T-helper 9 cell (primary cell): ENCODE data around the gene RASSF3.
"Not testable (repeated sequence)": the region's sequence is repeated elsewhere in the genome, so short reads cannot be mapped to it uniquely, and the experiment has no call there.

ENCODE experiments used
- DNase-seq: peaks from one replicate; pipeline ENCODE4 v3.0.0-alpha.2; 2020

The RASSF3 gene

DNA sequence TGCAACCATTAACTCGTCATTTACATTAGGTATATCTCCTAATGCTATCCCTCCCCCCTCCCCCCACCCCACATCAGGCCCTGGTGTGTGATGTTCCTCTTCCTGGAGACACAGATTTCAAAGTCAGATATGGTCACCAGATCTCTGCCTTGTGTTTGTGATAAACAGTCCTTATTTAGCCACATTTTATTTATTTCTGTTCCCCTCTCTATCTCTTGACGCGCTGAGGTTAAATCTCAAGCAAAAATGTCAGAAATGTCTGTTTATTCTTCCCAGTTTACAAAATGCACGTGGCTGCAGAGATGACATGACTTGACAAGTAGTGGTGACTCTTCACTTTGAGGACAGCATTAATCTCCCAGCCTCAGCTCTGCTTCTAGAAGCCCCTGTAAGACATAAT, 11.5 kb upstream of the RASSF3 start:
- DNase-seq: no peak

DNA sequence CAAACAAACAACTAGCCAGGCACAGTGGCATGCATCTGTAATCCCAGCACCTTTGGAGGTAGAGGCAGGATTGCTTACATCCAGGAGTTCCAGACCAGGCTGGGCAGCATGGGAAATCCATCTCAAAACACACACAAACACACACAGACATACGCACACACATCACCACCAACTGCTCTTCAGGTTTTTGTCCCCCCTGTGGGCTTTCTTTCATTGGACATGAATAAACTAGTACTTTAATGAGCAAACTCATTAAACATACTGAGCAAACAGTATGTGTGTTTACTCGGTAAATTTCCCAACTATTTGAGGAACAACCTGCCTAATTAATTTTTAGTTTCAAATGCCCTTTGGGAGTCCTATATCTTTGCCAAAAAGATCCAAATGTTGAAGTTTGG, 10.1 kb upstream of the RASSF3 start:
- no peak for DNase-seq

DNA sequence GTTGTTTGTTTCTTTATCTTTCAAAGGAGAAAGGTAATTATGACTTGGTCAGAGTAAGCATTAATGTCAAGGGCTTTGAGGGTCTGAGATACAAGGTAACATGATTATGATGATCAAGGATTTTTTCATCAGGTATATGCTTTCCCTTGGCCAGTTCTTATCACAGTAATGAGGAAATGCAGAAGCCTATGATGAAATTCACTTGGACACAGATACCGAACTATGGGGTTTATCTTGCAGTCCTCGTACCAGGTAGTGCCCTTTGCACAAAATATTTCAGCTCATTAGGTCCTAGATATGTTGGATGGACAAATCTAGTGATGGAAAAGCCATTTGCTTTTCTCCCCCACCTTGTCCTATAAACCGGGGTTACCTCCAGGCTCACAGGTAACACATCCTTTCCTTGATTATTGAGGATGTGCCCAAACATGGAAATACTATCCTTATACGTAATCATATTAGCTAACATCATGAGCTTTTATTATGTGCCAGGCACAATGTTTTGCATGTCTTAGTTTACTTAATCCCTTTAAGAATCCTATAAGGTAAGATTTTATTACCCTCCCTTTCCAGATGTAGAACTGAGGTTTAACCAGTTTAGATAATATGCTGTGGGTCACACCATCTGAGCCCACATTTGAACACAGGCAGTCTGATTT, 7.0 kb upstream of the RASSF3 start:
- DNase-seq: no peak

DNA sequence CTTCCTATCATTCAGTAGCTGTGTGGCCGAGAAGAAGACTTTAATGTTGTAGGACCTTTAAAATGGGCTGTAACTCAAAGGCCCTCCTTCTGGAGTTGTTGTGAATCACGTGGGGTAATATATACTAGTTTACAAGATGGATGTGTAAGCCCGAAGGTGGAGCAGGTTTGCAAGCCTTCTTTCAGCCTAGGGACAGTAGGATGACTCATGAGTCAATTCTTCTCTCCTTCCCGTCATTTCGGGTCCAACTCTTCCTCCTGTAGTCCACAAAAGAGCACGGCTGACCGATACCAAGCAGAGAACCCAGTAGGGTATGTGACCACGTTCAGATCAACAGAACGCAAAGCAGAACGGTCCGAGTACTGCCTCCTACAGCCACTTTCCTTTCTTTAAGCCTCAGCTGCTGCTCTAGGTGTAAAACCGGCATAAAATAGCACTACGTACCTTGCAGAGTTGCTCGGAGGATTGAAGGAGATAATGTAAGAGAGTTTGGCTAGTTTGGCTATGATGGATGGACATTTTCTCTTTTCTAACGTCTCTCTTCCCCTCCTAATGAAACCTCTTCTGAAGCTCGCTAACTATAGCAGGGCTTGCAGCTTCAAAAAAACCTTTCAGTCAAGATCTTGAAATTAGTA, 1.3 kb upstream of the RASSF3 start:
- peak; percentile 27 for DNase-seq

DNA sequence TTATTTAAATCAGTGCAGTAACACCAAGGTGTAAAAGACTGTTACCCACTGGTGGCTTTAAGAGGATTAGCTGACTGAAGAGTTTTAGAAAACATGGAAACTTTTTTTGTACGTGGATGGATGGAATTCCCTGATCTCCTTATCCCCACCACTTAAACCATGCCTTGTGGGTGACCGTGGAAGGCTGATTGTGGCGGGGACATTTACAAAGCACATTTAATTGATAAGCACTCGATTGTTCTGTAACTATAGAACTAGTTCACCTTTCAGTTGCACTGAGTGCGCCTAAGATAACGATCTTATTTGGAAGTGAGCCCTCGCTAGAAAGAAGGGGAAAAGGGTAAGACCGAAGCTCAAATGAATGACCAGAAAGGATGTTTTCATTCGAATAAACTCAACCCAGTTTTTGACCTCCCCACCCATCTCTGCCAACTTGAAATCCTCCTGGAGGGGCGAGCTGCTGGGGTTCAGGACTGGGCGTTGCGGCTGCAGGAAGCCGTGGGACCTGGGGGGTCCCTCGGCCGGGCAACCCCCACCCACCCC, 688 bp upstream of the RASSF3 start:
- no peak for DNase-seq

DNA sequence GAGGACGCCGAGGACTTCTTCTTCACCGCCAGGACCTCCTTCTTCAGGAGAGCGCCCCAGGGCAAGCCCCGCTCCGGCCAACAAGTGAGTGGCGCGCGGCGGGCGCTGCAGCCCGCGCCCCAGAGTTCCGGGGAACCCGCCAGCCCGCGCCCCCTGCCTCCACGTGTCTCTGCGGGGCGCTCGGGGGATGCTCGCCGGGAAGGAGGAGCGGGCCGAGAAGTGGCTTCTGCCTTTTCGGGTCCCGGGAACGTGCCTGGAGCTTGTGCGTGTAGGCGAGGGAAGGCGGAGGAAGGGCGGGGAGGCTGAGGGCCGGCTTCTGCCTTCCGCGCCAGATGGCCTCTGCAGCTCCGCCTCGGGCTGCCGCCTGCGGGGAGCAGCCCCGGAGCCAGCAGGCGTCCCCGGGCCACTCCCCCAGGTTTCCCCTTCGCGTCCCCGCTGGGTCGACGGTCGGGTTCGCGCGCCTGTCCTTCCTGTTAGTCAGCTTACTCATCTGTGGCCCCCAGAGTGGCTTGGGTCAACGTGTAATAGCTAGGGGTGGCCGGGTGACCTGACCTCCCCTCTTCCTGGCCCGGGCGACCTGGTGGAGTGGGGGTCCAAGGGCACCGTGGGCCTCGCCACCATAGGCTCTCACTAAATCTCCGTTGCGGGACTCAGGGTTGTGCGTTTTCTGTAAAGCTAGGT, 505 bp downstream of the RASSF3 start:
- peak; percentile 59 for DNase-seq

DNA sequence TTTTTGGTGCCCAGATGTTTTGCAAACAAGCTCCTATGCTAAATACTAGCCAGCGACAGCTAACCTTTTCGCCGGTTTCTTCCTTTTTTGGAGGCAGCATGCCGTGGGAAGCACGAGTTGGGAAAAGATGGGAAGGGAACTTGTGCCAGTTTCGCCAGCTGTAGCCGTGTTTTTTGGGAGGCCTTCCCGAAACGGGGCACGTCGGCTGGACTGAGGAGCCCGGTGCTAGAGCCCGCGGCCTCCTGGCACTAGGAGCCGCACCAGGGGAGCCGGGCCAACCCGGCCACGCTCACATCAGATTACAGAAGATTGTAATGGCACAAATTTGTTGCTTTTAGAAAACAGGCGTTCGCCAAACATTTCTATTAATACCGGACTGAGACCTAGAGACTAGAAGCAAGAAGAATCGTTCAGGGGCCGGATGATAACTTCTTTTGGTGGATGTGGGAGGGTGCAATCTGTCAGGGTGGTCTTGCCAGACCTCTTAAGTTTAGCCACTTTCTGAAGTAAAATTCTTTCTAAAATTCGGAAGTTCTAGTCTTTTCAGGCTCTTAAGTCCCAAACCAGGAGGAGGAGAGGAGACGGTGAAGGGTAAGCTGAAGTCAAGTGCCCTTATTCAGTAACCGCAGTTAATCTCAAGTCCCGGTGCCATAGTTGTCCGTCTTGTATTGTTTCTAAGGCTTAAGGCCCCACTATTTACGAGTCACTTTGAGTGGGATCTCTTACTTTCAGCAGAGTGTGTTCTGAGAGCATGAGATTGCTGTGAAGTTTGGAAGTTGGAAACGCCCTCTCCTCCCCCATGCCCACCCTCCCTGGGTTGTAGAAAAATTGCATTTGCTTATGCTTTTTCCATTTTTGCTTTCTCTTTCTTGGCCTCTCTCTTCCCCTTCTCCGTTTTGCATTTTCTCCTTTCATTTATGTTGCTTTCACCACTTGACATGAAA, 1.3 kb downstream of the RASSF3 start:
- DNase-seq: no peak

DNA sequence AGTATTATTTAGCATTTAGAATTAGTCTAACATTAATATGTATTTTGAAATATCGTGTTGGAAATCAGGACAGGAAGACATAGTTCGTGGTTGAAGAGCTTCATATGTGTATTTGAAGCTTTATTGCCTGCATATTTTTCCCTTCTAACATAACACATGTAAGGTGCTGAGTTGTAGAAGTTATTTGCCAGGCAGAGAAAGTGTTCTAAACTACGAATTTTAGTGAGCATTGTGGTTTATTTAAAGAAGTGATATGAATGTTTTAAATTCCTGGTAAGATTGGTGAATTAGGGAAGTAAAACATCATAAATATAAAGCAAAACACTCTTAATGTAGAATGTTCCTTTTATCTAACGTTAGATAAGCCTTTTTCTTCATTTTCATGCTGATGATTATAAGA, 2.5 kb downstream of the RASSF3 start:
- DNase-seq: no peak

DNA sequence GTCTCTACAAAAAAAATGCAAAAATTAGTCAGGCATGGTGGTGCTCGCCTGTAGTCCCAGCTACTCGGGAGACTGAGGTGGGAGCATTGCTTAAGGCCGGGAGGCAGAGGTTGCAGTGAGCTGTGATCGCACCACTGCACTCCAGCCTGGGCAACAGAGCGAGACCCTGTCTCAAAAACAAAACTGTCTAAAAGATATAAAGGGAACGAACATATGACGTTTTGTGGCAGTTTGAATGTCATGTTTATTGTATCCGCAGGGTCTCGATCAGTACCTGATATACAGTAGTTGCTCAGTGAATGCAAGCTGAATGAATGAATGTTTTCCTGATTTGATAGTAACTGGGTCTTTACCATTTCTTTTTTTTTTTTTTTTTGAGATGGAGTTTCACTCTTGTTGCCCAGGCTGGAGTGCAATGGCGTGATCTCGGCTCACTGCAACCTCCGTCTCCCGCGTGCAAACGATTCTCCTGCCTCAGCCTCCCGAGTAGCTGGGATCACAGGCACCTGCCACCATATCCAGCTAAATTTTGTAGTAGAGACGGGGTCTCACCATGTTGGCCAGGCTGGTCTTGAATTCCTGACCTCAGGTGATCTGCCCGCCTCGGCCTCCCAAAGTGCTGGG, 3.6 kb downstream of the RASSF3 start:
- DNase-seq: not testable (repeated sequence)

DNA sequence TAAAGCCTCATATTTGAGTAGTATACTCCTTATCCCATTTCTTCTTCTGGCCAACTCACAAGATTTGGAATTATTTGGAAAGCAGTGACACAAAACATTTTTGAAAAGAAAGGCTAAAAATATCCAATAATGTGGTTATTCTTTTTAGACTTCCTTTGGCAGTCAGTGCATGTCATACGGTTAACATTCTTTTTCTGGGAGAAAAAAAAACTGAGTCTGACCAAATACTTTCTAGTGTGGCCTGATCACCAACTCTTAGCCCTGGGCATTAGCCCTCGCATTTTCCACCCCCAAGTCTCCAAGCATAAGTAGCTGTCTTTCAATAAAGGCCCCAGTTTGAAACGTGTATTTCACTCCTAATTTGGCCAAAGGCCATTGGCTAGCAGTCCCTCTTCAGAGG, 5.9 kb downstream of the RASSF3 start:
- DNase-seq: no peak

DNA sequence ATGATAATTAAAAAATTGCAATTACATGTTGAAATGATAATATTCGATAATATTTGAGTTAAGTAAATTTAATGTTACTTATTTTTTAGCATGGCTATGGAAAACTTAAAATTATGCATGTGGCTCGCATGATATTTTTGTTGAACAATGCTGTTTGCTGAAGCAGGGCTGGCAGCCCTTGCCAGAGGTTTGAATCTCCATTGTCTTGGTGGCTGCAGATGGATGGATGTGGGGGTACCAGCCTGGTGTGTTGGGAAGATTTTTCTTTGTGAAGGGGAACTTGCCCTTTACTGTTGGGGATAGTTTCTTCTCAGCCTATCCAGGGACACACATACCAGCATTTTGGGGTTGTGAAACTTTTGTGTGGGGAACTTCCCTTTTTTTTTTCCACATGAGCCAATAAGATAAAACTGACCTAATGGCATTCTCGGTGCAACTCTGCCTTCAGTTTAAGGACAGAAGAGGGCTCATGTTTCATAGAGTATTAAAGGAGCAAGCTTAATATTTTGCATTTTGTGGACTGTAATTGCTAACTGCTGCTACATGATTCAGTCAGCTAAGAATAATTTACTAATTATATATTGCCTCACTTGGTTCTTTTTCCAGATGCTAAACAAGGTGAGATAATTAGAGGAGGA, 8.8 kb downstream of the RASSF3 start:
- DNase-seq: no peak

DNA sequence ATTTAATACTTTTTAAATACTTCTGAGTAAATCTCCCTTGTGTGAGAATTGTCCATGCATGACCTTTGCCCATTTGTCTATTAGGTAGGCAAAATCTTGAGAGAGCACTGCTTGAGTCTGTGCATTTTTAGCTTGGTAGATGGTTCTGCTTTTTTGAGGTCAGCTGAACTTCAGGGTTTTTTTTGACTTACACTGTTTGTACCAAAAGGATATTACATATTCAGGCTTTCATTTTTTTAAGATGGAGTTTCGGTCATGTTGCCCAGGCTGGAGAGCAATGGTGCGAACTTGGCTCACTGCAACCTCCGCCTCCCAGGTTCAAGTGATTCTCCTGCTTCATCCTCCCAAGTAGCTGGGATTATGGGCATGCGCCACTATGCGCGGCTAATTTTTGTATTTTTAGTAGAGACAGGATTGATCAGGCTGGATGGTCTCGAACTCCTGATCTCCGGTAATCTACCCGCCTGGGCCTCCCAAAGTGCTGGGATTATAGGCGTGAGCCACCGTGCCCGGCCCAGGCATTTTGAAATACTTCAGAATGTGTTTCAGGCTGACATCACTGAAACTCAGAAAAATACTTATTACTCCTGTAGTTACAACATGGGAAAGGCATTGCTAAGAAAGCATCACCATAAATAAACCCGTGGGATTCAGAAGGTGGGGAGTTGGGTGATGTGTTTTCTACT, 11.1 kb downstream of the RASSF3 start:
- no peak for DNase-seq

DNA sequence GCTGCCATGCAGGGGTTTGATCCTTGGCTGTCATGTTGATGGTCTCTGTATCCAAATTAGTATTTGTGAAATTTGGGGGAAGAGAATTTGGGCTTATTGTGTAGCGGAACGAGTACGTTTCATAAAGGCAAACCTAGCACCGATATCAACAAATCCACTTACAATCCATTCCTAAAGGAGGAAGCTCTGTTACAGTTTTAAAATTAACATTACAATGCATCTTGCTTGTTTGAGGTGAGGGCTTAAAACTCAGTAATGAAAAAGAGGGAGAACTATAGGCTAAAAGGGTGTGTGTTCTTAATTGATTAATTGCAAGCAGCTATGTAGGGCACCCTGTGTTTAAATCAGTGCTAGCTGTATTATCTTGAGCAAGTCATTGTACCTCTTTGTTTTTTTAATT, 13.7 kb downstream of the RASSF3 start:
- no peak for DNase-seq

DNA sequence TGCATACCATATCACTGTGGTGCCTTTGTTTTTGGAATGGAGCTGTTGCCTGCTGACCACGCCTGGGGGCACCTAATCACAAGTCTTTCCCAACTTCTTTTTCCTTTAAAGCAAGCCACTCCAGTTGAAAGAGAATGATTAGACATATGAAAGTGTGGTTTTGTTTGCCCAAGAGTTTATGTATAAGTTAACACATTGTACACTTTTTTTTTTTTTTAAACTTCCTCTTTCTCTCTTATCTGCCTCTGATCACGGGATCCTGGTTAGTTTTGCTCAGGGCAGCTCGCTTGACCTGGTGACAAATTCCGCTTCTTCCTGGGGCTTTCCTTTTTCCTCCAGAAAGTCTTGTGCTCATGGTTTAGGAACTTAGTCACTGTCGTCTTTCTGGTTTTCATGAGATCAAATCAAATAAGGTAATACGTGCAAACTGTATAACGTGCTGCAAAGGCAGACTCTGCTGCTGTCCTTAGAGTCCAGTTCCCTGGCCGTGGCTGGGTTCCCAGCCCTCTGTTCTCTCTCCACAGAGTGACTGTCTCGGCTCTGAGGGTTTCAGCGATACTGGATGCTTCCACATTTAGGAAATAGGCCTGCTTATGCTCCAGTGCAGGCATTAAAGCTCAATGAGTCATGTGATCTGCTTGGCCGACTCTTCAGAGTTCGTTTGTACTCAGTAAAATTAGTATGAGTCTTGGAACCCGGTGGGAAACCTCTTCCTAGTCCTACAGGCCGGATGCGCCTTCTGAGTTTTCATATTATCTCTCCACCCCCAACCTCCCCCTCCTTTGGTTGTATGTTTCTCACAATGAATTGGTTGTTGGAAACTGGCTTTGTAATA, 15.2 kb downstream of the RASSF3 start:
- no peak for DNase-seq

DNA sequence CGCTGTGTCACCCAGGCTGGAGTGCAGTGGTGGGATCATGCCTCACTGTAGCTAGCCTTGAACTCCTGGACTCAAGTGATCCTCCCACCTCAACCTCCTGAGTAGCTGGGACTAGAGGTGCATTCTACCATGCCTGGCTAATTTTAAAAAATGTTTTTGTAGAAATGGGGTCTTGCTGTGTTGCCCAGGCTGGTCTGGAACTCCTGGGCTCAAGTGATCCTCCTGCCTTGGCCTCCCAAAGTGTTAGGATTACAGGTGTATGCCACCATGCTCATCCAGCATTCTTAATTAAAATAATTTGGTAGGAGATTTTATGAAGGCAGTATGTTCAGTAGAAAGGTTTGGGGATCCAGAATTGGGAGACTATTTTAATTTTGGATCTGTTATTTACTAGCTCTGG, 16.3 kb downstream of the RASSF3 start:
- DNase-seq: not testable (repeated sequence)

DNA sequence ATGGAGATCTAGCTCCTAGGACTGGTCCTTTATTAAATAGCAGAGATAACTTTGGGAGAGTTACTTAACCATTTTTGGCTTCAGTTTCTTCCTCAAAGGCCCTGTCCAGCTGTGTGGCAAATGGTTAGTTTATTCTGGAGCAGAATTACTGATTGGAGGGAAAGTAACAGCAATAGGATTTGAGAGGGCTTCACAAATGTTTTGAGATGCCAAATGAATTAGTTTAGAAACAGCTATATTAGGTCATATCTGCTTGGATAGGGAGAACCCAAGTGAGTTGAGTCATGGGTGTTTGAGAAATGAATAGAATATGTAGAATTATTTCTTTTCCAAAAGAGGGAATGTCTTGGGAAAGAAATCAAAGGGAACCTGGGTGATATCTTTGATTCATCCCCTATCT, 17.5 kb downstream of the RASSF3 start:
- no peak for DNase-seq

DNA sequence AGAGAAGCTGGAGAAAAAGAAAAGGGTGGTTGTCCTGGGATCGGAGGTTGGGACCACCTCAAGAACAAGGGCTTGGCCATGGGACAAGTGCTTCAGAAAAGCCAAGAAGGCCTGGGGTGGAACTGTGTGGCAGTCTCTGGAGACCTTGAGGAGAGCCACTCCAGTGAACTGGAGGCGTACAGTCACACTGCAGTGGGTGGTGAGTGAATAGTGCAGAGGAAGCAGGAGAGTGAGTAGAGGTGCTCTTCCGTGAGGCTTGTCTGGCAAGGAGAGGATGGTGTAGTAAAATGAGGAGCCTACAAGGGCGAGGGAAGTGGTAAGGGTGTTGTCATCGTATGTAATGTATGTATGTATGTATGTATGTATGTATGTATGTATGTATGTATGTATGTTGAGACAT, 20.9 kb downstream of the RASSF3 start:
- DNase-seq: no peak

DNA sequence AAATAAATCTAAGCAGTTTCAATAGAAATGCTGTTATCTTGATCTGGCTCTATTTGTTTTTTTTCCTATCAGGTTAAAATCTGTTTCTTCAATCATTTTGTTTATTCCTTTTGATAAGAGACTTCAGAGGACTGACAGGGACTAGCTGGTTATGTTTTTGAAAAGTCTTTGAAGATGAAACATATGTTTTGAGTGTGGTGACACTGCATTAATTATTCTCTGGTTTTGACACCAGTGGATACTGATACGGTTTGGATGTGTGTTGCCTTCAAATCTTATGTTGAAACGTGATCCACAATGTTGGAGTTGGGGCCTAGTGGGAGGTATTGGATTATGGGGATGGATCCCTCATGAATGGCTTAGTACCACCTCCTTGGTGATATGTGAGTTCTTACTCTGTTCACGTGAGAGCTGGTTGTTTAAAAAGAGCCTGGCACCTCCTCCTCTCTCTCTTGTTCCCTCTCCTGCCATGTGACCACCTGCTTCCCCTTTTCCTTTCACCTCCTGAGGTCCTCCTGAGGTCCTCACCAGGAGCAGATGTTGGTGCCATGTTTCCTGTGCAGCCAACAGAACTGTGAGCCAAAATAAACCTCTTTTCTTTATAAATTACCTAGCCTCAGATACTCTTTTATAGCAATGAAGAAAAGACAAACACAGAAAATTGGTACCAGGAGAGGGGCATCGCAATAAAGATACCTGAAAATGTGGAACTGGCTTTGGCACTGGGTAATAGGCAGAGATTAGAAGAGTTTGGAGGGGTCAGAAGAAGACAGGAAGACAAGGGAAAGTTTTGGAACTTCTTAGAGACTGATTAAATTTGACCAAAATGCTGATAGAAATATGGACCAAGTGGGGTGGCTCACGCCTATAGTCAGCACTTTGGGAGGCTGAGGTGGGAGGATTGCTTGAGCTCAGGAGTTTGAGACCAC, 23.0 kb downstream of the RASSF3 start:
- no peak for DNase-seq

DNA sequence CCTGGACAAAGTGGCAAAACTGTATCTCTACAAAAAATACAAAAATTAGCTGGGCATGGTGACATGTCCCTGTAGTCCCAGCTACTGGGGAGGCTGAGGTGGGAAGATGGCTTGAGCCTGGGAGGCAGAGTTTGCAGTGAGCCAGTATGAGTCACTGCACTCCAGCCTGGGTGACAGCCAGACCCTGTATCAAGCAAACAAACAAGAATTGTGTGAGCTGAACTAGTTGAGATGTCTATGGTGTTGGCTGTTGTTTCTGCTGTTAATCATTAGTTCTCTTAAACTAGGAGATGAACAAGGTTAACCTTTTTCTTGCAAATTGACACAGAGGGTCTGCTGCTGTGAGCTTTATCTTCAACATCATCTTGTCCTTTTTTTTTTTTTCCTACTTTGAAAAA, 23.6 kb downstream of the RASSF3 start:
- DNase-seq: no peak
